HG03442 (cell line): ENCODE data around the gene YBX2.
"Not testable (repeated sequence)": the region's sequence is repeated elsewhere in the genome, so short reads cannot be mapped to it uniquely, and the experiment has no call there.

Experiments
- ATAC-seq: cut with Tn5 transposase; IDR thresholded peaks from one replicate; pipeline ENCODE4 v1.9.1; 2021; ENCODE audit warnings: mild to moderate bottlenecking, moderate library complexity; ENCODE audit not compliant: unreplicated experiment

The YBX2 gene

GRCh38 chr17:7294614-7295153 is at the start of gene YBX2:
Gene YBX2, minus strand, starts transcription at chr17:7294639. Its CDS starts 139 bp downstream, at chr17:7294500.
- no peak for ATAC-seq

GRCh38 chr17:7343250-7343649 is 48.8 kb upstream of the YBX2 start:
- ATAC-seq, result no peak

- no peak for ATAC-seq
Observed at GRCh38 chr17:7341842-7342241, 47.4 kb upstream of the YBX2 start.

- no peak for ATAC-seq
Observed at GRCh38 chr17:7340179-7340578, 45.7 kb upstream of the YBX2 start.

GRCh38 chr17:7337600-7337999 is 43.2 kb upstream of the YBX2 start:
- ATAC-seq, result not testable (repeated sequence)

GRCh38 chr17:7336240-7337175 is 42.1 kb upstream of the YBX2 start, which contains the start of gene ACAP1:
Gene ACAP1, plus strand, starts transcription at chr17:7336529. Its CDS starts 206 bp downstream, at chr17:7336735.
- ATAC-seq, result no peak

GRCh38 chr17:7335765-7336164 is 41.3 kb upstream of the YBX2 start:
- not testable (repeated sequence) for ATAC-seq

GRCh38 chr17:7334938-7335538 is 40.6 kb upstream of the YBX2 start:
- ATAC-seq, result no peak

GRCh38 chr17:7332600-7333069 is 38.2 kb upstream of the YBX2 start:
- not testable (repeated sequence) for ATAC-seq

GRCh38 chr17:7332111-7332510 is 37.7 kb upstream of the YBX2 start:
- no peak for ATAC-seq

GRCh38 chr17:7330638-7331015 is 36.2 kb upstream of the YBX2 start:
- no peak for ATAC-seq

- peak; percentile 30 for ATAC-seq
Observed at GRCh38 chr17:7329997-7330637, 35.7 kb upstream of the YBX2 start.

GRCh38 chr17:7329374-7329996 is 35.0 kb upstream of the YBX2 start:
- peak; percentile 66 for ATAC-seq

GRCh38 chr17:7328840-7329373 is 34.5 kb upstream of the YBX2 start, which contains the start of gene NEURL4:
Gene NEURL4, minus strand, starts transcription at chr17:7329335. Its CDS starts 23 bp downstream, at chr17:7329312.
- peak; percentile 17 for ATAC-seq

- ATAC-seq, result no peak
Observed at GRCh38 chr17:7328009-7328408, 33.6 kb upstream of the YBX2 start.

- no peak for ATAC-seq
Observed at GRCh38 chr17:7327501-7327900, 33.1 kb upstream of the YBX2 start.

GRCh38 chr17:7327056-7327455 is 32.6 kb upstream of the YBX2 start:
- no peak for ATAC-seq

GRCh38 chr17:7326186-7326585 is 31.7 kb upstream of the YBX2 start:
- no peak for ATAC-seq

- no peak for ATAC-seq
Observed at GRCh38 chr17:7325031-7325528, 30.6 kb upstream of the YBX2 start.

- no peak for ATAC-seq
Observed at GRCh38 chr17:7324438-7324779, 30.0 kb upstream of the YBX2 start.
